ENCODE data around the gene ELL2.

The ELL2 gene

DNA sequence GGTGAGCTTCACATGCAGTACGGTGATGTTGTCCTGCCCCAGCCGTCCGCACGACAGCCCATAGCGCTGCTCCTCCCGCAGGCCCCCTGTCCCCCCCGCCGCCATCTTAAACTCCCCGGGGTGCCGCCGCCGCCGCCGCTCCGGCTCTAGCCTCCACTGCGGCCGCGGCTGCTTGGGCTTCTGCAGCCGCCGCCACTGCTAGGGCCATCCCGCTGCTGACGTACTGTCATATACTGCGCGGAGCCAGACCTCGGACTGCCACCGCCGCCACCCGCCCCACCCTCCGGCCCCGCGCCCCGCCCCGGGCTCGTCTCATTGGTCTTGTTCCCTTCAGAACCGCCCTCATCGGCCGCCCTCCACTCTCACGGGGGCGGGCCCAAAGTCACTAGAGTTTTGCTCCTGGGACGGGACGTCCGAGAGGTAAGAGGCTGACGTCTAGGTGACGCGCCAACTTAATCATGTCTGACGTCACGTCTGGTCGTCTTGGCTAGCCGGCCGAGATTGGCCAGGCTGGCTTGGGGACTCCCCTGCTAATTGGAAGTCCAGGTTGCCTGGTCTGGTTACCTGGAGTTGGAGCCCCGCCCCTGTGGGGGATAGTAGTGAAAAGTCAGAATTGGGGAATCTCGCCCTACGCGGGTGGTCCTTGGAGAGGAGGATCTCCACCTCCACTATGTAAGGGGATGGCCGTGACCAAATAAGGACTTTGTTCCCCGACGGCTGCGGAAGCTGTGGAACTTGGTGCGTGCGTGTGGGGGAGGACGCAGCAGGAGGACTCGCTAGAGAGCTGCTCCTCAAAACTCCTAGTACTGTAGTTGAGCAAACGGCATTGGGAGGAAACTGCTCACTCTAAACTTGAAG is at the start of gene ELL2:
ELL2 (minus strand) TSS at position 235 of the 858 bp plus-strand sequence; CDS start at position 105, 130 bp downstream.
- peak; percentile 88 to 90 for DNase-seq (ENCODE audit: low read depth in 2 of 2, low spot score in 1 of 2)

DNA sequence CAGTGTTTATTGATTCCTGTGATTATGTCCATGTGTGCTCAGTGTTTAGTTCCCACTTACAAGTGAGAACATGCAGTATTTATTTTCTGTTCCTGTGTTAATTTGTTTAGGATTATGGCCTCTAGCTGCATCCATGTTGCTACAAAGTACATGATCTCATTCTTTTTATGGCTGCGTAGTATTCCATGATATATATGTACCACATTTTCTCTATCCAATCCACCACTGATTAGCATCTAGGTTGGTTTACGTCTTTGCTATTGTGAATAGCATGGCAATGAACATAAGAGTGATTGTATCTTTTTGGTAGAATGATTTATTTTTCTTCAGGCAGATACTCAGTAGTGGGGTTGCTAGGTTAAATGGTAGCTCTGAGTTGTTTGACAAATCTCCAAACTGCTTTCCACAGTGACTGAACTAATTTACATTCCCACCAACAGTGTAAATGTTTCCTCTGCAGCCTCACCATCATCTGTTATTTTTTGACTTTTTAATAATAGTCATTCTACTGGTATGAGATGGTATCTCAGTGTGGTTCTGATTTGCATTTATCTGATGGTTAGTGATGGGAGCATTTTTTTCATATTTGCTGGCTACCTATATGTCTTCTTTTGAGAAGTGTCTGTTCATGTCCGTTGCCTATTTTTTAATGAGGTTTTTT is 47.5 kb upstream of the ELL2 start:
- DNase-seq (ENCODE audit: low read depth in 2 of 2, low spot score in 1 of 2): no peak

DNA sequence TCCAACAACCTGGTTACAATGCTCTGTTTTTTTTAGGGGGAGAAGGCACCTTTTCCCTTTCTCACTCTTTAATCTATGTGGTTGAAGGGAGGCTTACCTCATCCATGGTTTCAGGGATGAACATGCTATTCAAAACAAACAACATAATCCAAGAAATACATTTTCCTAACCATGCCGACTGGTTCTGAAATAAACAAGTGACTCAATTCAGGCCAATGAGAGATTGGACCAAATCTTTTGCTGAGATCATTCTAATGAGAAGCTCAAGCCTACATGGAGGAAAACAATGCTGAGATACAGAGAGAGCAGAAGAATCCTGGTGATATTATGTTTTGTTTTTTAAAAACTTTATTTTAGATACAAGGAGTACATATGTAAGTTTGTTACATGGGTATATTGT is 46.8 kb upstream of the ELL2 start:
- no peak for DNase-seq (ENCODE audit: low read depth in 2 of 2, low spot score in 1 of 2)

DNA sequence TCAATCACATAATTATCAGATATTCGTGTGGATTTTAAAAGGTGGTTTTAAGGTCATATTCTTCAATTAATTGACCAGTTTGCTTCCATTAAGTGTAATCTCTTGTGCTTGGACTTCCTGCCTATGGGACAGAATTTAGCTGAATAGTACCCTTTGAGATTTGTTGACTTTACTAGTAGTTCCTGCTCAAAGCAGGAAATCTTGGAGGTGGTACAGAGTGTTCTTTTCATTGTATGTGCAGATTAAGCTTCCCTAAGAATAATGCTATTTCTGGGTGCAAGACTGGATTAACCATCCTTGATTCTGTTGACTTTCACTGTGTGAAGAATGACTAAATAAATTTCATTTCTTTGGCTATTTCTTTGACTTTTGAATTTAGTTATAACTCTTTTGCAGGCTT is 45.4 kb upstream of the ELL2 start:
- DNase-seq (ENCODE audit: low read depth in 2 of 2, low spot score in 1 of 2): no peak

DNA sequence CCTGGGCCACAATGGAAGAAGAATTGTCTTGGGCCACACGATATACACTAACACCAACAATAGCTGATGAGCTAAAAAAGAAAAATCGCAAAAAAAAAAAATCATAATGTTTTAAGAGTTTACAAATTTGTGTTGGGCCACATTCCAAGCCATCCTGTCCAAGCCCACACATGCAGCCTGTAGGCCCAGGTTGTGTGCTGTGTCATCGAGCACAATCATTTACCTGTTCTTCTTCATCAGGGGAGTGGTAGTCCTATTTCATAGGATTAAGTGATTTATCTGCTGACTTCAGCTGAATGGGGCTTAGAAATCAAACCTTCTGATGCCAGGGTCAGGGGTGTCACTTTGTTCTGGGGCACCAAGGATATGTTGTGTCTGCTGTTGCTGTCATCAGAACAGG is 44.6 kb upstream of the ELL2 start:
- DNase-seq (ENCODE audit: low read depth in 2 of 2, low spot score in 1 of 2): no peak

DNA sequence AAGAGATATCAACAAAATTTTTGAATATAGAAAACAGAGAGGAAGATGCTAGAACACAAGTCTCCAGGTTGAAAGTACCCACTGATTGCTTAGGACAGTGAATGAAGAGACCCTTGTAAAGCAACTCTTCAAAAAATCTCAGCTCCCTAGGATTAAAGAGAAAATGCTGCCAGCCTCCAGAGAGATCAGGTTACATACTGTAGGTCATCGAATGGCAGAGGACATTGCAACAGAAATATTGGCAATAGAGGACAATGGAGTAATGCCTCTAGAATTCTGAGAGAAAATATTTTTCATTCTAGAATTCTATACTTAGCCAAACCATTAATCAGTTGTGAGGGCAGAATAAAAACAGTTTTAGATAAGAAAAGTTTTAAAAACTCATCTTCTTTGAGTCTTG is 43.1 kb upstream of the ELL2 start:
- DNase-seq (ENCODE audit: low read depth in 2 of 2, low spot score in 1 of 2): no peak

DNA sequence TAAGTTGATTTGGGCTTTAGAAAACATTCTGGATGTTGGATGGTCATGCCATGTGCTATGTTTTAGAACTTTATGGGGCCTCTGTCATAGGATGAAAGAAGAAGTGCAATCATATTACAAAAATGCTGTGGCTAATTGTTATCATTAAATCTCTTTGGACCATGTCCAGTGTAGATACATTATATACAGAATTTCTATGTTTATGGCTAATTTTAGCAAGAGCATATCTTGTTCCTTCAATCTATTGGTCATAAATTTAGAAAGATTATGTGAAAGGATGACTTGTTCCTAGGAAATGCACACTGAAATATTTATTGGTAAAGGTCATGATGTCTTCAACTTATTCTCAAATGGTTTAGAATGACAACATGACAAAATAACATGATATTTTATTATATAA is 42.4 kb upstream of the ELL2 start:
- DNase-seq (ENCODE audit: low read depth in 2 of 2, low spot score in 1 of 2): no peak

DNA sequence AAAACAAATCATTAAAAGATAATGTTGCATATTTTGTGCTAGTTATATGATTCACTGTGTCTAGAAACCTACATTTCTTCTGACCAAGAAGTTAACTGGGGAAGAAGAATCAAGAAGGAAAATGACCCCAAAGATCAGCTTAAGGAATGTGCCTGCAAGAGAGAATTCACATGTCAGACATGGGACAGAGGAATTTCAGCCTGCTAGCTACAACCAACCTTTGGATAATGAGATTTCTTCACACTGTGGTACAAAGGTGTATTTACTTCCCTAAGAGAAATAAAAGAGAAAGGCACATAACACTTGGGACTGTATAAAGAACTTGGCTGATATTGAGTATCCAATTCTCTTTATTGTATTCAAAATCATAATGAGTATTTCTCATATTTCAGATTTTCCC is 39.6 kb upstream of the ELL2 start:
- DNase-seq (ENCODE audit: low read depth in 2 of 2, low spot score in 1 of 2): no peak

DNA sequence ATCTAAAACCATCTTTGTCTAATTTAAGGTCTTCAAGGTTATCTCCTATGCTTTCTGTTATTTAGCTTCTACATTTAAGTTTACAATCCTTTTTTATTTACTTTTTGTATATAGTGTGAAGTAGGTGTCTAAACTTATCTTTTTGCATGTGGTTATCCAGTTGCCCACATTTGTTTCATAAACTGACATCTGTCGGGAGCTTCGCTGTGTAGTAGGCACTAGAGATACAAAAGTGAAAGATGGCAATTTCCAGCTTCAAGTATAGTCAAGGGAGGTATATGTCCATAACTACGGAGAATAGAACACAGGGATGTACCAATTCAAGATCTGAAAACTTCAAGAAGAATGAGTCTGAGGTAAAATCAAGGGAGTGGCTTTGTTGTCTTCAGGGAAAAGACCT is 38.7 kb upstream of the ELL2 start:
- no peak for DNase-seq (ENCODE audit: low read depth in 2 of 2, low spot score in 1 of 2)

DNA sequence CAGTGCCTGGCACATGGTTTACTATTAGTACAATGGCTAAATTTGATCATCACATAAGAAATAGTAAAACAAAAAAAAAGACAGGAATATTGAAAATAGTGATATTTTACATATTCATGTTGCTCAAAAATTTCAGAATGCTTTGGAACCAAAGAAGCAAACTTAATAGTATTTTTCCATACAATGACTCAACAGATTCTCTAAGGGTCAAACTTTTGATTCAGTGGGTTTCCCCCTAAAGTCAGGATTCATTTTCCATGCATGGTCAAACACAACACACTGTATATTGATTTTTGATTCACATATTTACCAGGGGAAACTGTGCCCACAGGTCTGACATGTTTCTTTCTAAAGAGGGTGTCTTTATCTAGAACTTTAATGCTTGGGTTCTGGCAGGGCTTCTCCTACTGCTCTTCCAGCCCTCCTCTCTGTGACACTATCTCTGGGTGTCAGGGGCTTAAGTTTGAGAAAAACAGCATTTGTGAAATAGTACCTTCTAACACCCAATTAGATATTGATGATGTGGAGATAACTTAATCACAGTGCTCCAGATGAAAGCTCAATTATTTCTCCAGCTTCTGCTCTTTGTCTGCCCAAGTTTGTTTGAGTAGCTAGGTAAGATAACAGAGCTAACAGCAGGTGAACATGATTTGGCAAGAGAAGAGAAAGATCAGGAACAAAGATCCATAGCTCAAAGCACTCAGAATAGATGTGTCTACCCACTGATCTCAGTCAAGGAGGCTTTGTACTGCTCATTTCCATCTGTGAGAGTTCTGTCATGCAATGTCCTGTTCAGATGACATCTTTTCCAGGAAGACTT is 35.5 kb upstream of the ELL2 start:
- no peak for DNase-seq (ENCODE audit: low read depth in 2 of 2, low spot score in 1 of 2)

DNA sequence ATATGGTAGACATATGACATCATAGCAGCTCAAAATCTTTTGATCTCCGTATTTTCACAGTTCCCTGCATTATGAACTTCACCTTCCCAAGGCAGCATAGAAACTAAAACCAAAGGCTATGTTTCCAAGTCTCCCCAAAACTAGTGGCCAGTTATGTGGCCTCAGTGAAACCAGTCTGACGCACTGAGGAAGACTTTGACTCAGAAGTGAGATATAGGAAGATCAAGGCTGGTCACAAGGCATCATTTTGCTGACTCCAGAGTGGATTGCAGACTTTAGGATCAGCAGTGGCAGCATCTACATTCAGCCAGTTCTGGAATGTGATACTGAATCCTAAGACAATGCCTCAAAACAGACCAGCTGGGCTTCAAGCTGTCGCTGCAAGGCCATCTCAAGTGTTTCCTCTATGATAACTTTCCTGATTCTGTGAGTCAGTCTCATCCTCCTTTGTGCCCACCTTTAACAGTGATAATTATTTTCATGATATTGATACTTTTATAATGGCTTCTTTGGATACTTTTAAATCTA is 34.4 kb upstream of the ELL2 start:
- DNase-seq (ENCODE audit: low read depth in 2 of 2, low spot score in 1 of 2): no peak

DNA sequence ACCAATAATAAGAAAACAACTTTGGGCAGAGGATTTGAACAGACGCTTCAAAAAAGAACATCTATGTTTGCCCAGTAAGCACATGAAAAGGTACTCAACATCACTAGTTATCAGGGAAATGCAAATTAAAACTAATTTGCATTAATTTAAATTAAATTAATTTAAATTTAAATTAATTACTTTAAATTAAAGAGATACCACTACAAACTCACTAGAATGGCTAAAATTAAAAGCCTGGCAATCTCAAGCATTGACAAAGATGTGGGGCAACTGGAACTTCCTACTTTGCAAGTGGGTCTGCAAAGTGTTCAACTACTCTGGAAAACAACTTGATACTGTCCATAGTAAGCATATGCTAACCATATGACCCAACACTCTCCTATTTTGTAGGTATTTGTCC is 32.1 kb upstream of the ELL2 start:
- DNase-seq (ENCODE audit: low read depth in 2 of 2, low spot score in 1 of 2): no peak

DNA sequence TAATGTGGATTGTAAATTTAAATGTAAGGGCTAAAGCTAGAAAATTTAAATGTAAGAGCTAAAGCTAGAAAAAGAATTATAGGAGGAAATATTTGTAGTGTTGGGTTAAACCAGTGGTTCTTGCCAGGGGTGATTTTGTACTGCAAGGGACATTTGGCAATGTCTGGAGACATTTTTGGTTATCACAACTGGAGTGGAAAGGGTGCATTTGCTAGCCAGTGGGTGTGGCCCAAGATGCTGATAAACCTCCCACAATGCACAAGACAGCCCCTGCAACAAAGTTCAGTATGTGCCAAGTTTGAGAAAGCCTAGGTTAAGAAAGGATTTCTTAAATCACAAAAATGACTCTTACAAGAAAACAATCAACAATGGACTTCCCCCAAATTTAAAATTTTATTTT is 31.6 kb upstream of the ELL2 start:
- DNase-seq (ENCODE audit: low read depth in 2 of 2, low spot score in 1 of 2): no peak

DNA sequence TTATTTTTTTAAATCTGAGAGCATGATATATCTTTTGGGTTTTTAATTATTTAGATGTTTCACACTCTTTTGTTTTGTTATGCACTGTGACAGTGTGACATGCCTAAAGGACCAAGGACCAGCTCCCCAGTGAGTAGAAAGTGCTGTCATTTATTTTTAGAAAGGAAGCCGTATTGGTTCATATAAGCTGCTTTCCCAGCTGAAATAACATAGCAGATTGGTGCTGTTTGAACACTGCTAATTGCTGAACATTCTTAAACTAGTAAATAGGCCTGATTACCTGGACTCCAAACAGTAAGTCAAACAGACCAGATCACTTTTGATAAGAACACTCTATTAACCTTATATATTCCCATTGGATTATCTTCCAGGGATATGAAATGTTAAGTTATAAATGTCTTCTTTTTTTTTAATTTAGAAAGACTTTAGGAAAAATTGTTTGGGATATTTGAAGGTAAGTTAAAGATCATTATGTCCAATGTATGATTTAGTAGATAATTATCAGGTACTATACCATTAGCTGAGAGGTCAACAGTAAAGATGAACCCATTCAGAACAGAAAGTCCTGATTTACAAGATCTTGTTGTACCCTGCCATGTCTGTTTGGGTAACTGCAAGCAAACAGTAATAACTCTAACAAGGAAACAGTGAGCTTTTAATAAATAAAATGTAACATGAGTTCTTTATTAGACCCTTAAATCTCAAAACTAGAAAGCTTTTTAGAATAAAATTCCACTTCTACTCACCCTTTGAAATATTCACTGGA is 27.8 kb upstream of the ELL2 start:
- no peak for DNase-seq (ENCODE audit: low read depth in 2 of 2, low spot score in 1 of 2)

DNA sequence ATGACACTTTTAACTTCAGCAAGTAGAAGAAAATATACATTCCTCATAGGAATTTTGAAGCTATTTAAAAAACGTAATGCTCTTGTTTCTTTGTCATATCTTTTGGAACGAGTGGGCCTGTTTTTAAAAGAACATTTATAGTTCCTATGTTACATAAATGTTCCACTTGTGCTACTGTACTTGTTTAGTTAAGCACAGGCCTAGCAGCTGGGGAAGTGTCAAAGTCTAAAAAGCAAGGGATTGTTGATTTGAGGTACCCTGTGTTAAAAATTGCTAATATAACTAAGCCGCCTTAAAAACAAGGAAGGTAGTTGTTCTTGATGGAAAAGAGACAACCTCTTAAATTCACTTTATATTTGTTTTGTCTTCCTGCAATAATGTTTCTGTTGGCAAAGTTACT is 27.2 kb upstream of the ELL2 start:
- no peak for DNase-seq (ENCODE audit: low read depth in 2 of 2, low spot score in 1 of 2)

DNA sequence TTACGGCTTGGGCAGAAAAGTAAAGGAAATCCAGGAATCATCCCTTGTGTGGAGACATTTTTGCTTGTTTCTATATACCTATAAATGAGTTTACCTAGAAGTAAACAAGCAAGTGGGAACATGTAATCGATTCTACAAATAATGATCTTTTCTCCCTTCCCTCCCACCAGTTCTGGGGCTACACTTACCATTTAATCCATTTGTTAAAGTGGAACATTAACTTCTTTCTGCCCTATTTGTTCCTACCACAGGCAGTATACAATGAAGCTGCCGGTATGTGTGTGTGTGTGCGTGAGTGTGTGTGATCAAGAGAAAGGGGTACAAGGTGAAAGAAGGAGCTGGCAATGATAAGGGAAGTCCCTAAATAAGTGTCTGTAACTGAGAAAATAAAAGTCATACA is 26.4 kb upstream of the ELL2 start:
- no peak for DNase-seq (ENCODE audit: low read depth in 2 of 2, low spot score in 1 of 2)

DNA sequence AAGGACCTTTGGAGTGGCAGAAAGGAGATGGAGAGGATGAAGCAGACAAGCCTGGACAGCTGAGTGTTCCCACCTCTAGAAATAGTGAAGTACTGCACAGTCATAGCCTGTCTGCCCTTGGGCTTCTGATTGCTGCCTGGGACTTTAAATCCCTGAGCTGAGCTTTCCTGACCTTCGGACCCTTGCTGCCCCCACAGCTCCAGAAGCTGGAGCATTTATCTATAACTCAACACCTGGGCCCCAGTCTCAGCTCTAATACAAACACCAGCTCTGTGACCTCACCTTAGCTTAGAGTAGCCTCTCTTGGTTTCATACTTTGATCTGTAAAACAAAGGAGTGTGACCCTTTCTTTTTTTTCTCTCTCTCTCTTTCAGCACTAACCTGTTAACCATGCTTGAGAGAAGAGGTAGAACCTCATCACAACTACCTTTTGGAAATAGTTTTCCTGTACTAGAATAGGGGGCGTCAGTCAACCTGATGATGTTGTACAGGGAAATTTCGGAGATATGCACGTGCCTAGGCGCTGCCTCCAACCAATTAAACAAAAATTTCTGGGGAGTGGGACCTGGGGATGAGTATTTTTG is 25.4 kb upstream of the ELL2 start:
- DNase-seq (ENCODE audit: low read depth in 2 of 2, low spot score in 1 of 2): no peak

DNA sequence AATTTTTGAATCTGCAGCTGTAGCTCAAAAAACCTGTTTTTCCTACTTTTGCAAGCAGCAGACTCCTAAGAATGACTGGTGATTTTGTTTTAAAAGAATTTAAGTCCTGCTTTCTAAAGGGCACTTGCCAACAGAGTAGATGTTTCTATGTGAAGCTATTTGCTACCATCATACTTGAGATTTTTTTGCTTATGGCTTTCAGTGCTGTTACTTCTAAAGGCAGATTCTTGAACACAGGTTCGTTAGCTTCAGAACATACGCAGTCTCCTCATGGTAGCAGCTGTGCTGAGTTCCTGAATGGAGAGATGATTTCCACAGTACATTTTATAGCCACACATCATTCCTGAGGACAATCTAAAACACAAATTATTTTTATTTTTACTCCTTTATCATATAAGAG is 24.4 kb upstream of the ELL2 start:
- no peak for DNase-seq (ENCODE audit: low read depth in 2 of 2, low spot score in 1 of 2)

DNA sequence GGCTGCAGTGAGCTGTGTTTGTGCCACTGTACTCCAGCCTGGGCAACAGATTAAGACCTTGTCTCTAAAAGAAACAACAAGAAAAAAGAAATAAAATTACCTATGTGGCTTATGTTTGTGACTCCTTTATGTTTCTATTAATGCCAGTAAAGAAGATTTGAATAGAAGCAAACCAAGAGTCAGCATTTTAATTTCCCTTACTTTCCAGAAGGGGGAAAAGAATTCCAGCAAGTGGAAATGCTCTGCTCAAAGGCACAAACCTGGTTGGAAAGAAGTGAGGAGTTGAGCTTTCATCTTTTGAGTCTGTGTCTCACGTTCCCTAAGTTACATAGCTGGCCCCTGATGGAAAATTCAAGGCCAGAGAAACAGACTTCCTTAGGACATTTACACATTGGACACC is 23.6 kb upstream of the ELL2 start:
- no peak for DNase-seq (ENCODE audit: low read depth in 2 of 2, low spot score in 1 of 2)

DNA sequence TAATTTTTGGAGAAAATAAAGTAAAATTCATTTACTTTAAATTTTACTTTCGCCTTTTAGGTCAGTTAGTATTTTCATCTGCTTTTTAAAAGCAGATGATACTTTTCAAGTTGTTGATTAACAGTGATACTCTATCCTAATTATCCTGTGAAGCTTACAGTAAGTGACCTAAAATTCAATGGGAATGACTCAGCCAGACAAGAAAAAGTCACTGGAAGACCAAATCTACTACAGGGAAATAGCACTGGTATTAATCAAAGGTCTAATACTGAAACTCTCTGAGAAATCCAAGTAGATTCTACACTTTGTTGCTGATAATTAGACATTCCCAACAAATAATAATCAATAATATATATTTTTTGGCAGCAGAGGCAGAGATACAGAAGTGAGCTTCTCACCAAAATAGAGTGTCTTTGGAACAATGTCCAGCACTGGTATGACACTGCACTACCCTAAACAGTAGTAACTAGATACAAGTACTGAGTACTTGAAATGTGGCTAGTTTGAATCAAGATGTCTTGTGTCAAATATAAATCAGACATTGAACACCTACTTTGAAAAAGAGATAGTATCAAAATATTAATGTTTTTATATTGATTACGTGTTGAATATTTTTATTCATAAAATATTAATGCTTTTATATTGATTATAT is 22.8 kb upstream of the ELL2 start:
- DNase-seq (ENCODE audit: low read depth in 2 of 2, low spot score in 1 of 2): no peak

Measured in stimulated activated CD8-positive, alpha-beta memory T cell treated with anti-CD3 and anti-CD28 coated beads, Interleukin-4, amount 100 ng/mL, for 1 hour (primary cell).